Neural progenitor cell (in vitro differentiated cells): Measurements from ENCODE around the gene GRAMD1B.

ENCODE experiments used
- EZH2 ChIP-seq: fragments of 200-600 bp; sonication (generic); IDR thresholded peaks from 2 replicates; pipeline ENCODE4 v1.6.1; 2017; ENCODE audit warnings: antibody characterized with exemption, mild to moderate bottlenecking, moderate library complexity
- TF ChIP-seq, protein P1 (sequence below): fragments of 200-600 bp; sonication (generic); IDR thresholded peaks from 2 replicates; pipeline ENCODE4 v1.5.1; 2017; ENCODE audit warnings: antibody characterized with exemption, mild to moderate bottlenecking

DNA sequence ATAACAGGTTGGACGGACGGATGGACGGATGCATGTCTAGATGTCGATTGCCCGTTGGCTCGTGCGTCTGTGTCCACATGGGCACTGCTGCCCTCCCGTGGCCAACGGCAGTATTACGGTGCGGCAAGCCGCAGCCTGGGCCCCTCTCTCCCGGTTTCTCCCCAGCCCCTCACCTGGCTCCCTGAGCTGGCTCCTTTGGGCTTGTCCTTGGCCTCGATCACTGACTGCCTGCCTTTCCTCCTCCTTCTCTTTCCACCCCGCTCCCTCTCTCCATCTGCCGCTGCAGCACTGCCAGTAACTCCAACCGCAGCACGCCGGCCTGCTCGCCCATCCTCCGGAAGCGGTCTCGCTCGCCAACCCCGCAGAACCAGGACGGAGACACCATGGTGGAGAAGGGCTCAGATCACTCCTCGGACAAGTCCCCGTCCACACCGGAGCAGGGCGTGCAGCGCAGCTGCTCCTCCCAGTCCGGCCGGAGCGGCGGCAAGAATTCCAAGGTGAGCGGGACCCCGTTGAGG is 147.1 kb downstream of the GRAMD1B start:
- TF ChIP-seq, protein P1, sequence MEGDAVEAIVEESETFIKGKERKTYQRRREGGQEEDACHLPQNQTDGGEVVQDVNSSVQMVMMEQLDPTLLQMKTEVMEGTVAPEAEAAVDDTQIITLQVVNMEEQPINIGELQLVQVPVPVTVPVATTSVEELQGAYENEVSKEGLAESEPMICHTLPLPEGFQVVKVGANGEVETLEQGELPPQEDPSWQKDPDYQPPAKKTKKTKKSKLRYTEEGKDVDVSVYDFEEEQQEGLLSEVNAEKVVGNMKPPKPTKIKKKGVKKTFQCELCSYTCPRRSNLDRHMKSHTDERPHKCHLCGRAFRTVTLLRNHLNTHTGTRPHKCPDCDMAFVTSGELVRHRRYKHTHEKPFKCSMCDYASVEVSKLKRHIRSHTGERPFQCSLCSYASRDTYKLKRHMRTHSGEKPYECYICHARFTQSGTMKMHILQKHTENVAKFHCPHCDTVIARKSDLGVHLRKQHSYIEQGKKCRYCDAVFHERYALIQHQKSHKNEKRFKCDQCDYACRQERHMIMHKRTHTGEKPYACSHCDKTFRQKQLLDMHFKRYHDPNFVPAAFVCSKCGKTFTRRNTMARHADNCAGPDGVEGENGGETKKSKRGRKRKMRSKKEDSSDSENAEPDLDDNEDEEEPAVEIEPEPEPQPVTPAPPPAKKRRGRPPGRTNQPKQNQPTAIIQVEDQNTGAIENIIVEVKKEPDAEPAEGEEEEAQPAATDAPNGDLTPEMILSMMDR, result peak; percentile 86
- TF ChIP-seq EZH2, result no peak
